Keratinocyte (primary cell): ENCODE data around the gene JAM3.

Experiments used
- CTCF ChIP-seq, 3 experiments: IDR thresholded peaks in 1 of 3; conservative IDR thresholded peaks in 1 of 3; optimal IDR thresholded peaks in 1 of 3; 2 replicates in 2 of 3; 3 replicates in 1 of 3; pipeline versions ENCODE3 to v1.5.1; 2011; ENCODE audit warnings: low read length in 3 of 3, mild to moderate bottlenecking in 3 of 3, moderate library complexity in 2 of 3, control low read depth in 1 of 3, inconsistent platforms in 1 of 3; ENCODE audit not compliant: insufficient read depth in 2 of 3; ENCODE audit errors: extremely low read depth in 1 of 3
- EZH2 ChIP-seq: IDR thresholded peaks from one replicate; pipeline ENCODE4 v1.6.1; 2012; ENCODE audit warnings: inconsistent platforms, mild to moderate bottlenecking, low read length, moderate library complexity

- TF ChIP-seq CTCF (optimal IDR thresholded peaks at IDR 0.05 in 1 of 3, IDR thresholded peaks at IDR 0.05 in 1 of 3, conservative IDR thresholded peaks at IDR 0.05 in 1 of 3; ENCODE audit: extremely low read depth in 1 of 3, insufficient read depth in 2 of 3, low read length in 3 of 3) (no peak), EZH2 (no peak)
Measured at GRCh38 chr11:134033696-134034491, 35.0 kb upstream of the JAM3 start.
